Fibroblast of lung (primary cell): Measurements from ENCODE around the gene SLC25A30.
A peak's percentile ranks its signal among the peaks of the same experiment; 100 is the strongest.

Experiments
- CTCF ChIP-seq, 2 donors: IDR thresholded peaks in 1 of 2; conservative IDR thresholded peaks in 1 of 2; 1 replicate in 1 of 2; 2 replicates in 1 of 2; pipeline ENCODE4 v1.5.1; 2011 to 2012; ENCODE audit warnings: low read length in 2 of 2, control low read depth in 1 of 2, inconsistent platforms in 1 of 2, low read depth in 1 of 2, mild to moderate bottlenecking in 1 of 2
- EZH2 ChIP-seq: IDR thresholded peaks from 2 replicates; pipeline ENCODE4 v1.5.1; 2012; ENCODE audit warnings: low read length, control low read depth, mild to moderate bottlenecking; ENCODE audit errors: missing control alignments

- TF ChIP-seq EZH2 (no peak), CTCF (conservative IDR thresholded peaks at IDR 0.05 in 1 of 2, IDR thresholded peaks at IDR 0.05 in 1 of 2; ENCODE audit: low read depth in 1 of 2, low read length in 2 of 2) (peak; percentile 87 to 92)
Observed at GRCh38 chr13:45370922-45371406, 47.2 kb downstream of the SLC25A30 start.
